Activated CD4-positive, alpha-beta T cell treated with anti-CD3 and anti-CD28 coated beads, Interleukin-2, amount 50 U/mL, for 4 hours (primary cell): ENCODE data around the gene DACH2.

Experiments
- DNase-seq, 2 experiments: peaks; one replicate each; pipeline ENCODE4 v3.0.0-alpha.2; 2020

DACH2 gene

GRCh38 chrX:86829786-86830185, 681.5 kb downstream of the DACH2 start:
- DNase-seq: no peak

GRCh38 chrX:86830685-86831084, 682.4 kb downstream of the DACH2 start:
- no peak for DNase-seq

DNA sequence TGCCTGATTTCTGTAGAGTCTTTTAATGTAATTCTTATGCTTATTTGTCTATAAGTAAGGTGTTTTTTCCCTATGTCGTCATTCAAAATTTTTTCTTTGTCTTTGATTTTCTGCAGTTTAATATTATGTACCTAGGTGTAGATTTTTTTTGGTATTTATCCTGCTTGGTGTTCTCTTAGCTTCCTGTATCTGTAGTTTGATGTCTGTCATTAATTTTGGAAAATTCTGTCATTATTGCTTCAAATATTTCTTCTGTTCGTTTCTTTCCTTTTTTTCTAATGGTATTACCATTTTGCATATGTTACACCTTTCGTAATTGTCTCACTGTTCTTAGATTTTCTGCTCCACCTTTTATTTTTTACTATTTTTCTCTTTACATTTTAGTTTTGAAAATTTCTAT, 696.9 kb downstream of the DACH2 start:
- no peak for DNase-seq
